Neural progenitor cell (in vitro differentiated cells): Measurements from ENCODE around the gene MOV10L1.

ENCODE experiments used
- EZH2 ChIP-seq: fragments of 200-600 bp; sonication (generic); IDR thresholded peaks from 2 replicates; pipeline ENCODE4 v1.6.1; 2017; ENCODE audit warnings: antibody characterized with exemption, mild to moderate bottlenecking, moderate library complexity
- TF ChIP-seq, protein P1 (sequence below): fragments of 200-600 bp; sonication (generic); IDR thresholded peaks from 2 replicates; pipeline ENCODE4 v1.5.1; 2017; ENCODE audit warnings: antibody characterized with exemption, mild to moderate bottlenecking

DNA sequence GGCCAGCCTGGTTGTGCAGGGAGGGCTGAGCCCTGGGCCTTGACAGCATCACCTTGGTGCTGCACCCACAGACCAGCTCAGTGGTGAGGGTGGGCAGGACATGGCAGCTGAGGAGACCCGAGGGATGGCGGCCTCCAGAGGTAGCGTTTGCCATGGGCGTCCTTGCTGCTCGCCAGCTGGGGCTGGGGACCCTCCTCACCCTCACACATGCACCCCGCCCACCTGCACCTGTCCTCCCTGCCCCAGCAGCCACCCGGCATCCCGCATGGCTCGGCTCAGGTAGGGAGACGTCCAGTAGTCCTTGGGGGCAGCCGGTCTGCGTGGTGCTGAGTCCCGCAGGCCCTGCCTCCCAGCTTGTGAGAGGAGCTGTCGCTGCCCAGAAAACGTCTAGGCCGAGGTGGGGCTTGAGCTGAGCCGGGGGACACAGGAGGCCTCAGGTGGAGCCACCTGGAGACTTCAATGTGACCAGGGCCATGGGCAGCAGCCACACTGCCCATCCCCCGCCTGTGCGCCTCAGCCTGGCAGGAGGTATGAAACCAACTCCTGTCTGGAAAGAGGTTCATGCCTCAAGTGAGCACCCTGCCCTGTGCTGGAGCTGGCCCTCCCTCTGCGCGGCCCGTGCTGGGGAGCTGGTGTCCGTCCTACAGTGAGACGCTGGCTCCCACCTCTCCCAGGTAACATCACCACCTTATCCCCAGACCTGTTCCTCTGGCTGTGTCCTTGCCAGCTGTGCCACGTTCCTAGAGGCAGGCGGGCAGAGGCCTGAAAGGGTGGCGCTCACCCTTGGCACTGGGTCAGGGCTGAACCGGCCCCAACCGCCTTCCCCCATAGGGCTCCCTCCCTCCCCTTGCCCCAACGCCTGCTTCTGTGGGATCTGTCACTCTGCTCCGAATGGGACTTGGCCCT is 92.6 kb downstream of the MOV10L1 start:
- TF ChIP-seq, protein P1, sequence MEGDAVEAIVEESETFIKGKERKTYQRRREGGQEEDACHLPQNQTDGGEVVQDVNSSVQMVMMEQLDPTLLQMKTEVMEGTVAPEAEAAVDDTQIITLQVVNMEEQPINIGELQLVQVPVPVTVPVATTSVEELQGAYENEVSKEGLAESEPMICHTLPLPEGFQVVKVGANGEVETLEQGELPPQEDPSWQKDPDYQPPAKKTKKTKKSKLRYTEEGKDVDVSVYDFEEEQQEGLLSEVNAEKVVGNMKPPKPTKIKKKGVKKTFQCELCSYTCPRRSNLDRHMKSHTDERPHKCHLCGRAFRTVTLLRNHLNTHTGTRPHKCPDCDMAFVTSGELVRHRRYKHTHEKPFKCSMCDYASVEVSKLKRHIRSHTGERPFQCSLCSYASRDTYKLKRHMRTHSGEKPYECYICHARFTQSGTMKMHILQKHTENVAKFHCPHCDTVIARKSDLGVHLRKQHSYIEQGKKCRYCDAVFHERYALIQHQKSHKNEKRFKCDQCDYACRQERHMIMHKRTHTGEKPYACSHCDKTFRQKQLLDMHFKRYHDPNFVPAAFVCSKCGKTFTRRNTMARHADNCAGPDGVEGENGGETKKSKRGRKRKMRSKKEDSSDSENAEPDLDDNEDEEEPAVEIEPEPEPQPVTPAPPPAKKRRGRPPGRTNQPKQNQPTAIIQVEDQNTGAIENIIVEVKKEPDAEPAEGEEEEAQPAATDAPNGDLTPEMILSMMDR, result no peak
- TF ChIP-seq EZH2, result no peak
